H9 (cell line): ENCODE results near the gene BCAS1. TPM values are rescaled to one million over a fixed set of nuclear protein-coding genes. Genes with fewer than 3 reads are reported as not detected.

Source experiments
- DNase-seq: peaks from one replicate; pipeline ENCODE4 v3.0.0-alpha.2; 2017
- H2AFZ ChIP-seq: one replicate; pipeline ENCODE4 v1.6.1; 2013; ENCODE audit warnings: mild to moderate bottlenecking, low read length, control low read depth, moderate library complexity
- H2AK5ac ChIP-seq: 2 replicates; pipeline ENCODE4 v1.6.1; 2013; ENCODE audit warnings: low read length, control low read depth, mixed read lengths; ENCODE audit not compliant: insufficient read length
- H2BK120ac ChIP-seq: one replicate; pipeline ENCODE4 v1.6.1; 2013; ENCODE audit warnings: low read depth, mild to moderate bottlenecking, low read length, control low read depth, inconsistent platforms; ENCODE audit not compliant: poor library complexity, severe bottlenecking
- H2BK12ac ChIP-seq: 2 replicates; pipeline ENCODE4 v1.6.1; 2013; ENCODE audit warnings: low read length, control low read depth, mixed read lengths, low read depth; ENCODE audit not compliant: insufficient read length
- H2BK15ac ChIP-seq: 2 replicates; pipeline ENCODE4 v1.6.1; 2013; ENCODE audit warnings: low read depth, low read length, control low read depth
- H2BK20ac ChIP-seq: one replicate; pipeline ENCODE4 v1.6.1; 2013; ENCODE audit warnings: low read depth, mild to moderate bottlenecking, low read length, control low read depth, inconsistent platforms; ENCODE audit not compliant: poor library complexity, severe bottlenecking
- H2BK5ac ChIP-seq: 2 replicates; pipeline ENCODE4 v1.6.1; 2013; ENCODE audit warnings: low read length, control low read depth, mixed read lengths; ENCODE audit not compliant: insufficient read length
- H3K14ac ChIP-seq: 2 replicates; pipeline ENCODE4 v1.6.1; 2013; ENCODE audit warnings: low read length, control low read depth; ENCODE audit not compliant: insufficient read depth
- H3K18ac ChIP-seq: 2 replicates; pipeline ENCODE4 v1.6.1; 2013; ENCODE audit warnings: low read depth, mild to moderate bottlenecking, mixed read lengths, low read length, control low read depth; ENCODE audit not compliant: insufficient read length
- H3K23ac ChIP-seq: 2 replicates; pipeline ENCODE4 v1.6.1; 2013; ENCODE audit warnings: low read length, control low read depth, mixed read lengths, low read depth; ENCODE audit not compliant: insufficient read length
- H3K23me2 ChIP-seq: 2 replicates; pipeline ENCODE4 v1.6.1; 2013; ENCODE audit warnings: low read depth, mild to moderate bottlenecking, mixed read lengths, low read length, control low read depth; ENCODE audit not compliant: insufficient read length, poor library complexity, severe bottlenecking
- H3K27ac ChIP-seq: 2 replicates; pipeline ENCODE4 v1.5.1; 2013; ENCODE audit warnings: low read length, control low read depth, mixed read lengths, low read depth; ENCODE audit not compliant: insufficient read length
- H3K27me3 ChIP-seq: 2 replicates; pipeline ENCODE4 v1.6.1; 2013; ENCODE audit warnings: low read length, control low read depth, inconsistent platforms; ENCODE audit not compliant: insufficient read depth
- H3K4ac ChIP-seq: 2 replicates; pipeline ENCODE4 v1.6.1; 2013; ENCODE audit warnings: low read depth, mild to moderate bottlenecking, control low read depth, inconsistent platforms, low read length, moderate library complexity
- H3K4me1 ChIP-seq: 2 replicates; pipeline ENCODE4 v1.6.1; 2013; ENCODE audit warnings: low read length, control low read depth, inconsistent platforms; ENCODE audit not compliant: insufficient read depth
- H3K4me2 ChIP-seq: 2 replicates; pipeline ENCODE4 v1.6.1; 2013; ENCODE audit warnings: low read length, control low read depth, mixed read lengths; ENCODE audit not compliant: insufficient read length, insufficient read depth
- H3K56ac ChIP-seq: 2 replicates; pipeline ENCODE4 v1.6.1; 2013; ENCODE audit warnings: low read depth, mild to moderate bottlenecking, mixed read lengths, low read length, control low read depth; ENCODE audit not compliant: insufficient read length
- H3K79me1 ChIP-seq: 2 replicates; pipeline ENCODE4 v1.6.1; 2013; ENCODE audit warnings: low read depth, mild to moderate bottlenecking, moderate library complexity, low read length, control low read depth, inconsistent platforms; ENCODE audit not compliant: insufficient read depth, poor library complexity, severe bottlenecking
- H3K79me2 ChIP-seq: 2 replicates; pipeline ENCODE4 v1.6.1; 2013; ENCODE audit warnings: low read length, control low read depth, inconsistent platforms; ENCODE audit not compliant: insufficient read depth
- H3K9ac ChIP-seq: 2 replicates; pipeline ENCODE4 v1.6.1; 2013; ENCODE audit warnings: low read length, control low read depth, mixed read lengths; ENCODE audit not compliant: insufficient read length; ENCODE audit errors: extremely low read depth
- H3K9me3 ChIP-seq: one replicate; pipeline ENCODE4 v1.6.1; 2013; ENCODE audit warnings: low read depth, low read length, inconsistent platforms; ENCODE audit not compliant: control insufficient read depth
- H3T11ph ChIP-seq: one replicate; pipeline ENCODE4 v1.6.1; 2013; ENCODE audit warnings: mild to moderate bottlenecking, low read length, control low read depth, inconsistent platforms
- H4K20me1 ChIP-seq: one replicate; pipeline ENCODE4 v1.6.1; 2013; ENCODE audit not compliant: control insufficient read depth, insufficient read length, insufficient read depth
- H4K5ac ChIP-seq: 2 replicates; pipeline ENCODE4 v1.6.1; 2013; ENCODE audit warnings: low read depth, mild to moderate bottlenecking, mixed read lengths, low read length, control low read depth; ENCODE audit not compliant: insufficient read length
- H4K8ac ChIP-seq: replicated peaks from 2 replicates; pipeline ENCODE4 v1.6.1; 2013; ENCODE audit warnings: low read length, control low read depth, mixed read lengths, low read depth; ENCODE audit not compliant: insufficient read length
- H4K91ac ChIP-seq: 2 replicates; pipeline ENCODE4 v1.6.1; 2013; ENCODE audit warnings: low read depth, mild to moderate bottlenecking, moderate library complexity, mixed read lengths, low read length, control low read depth; ENCODE audit not compliant: insufficient read length
- H3K27ac Mint-ChIP-seq, 3 experiments: 2 replicates in 2 of 3; 3 replicates in 1 of 3; pipeline ENCODE4 v1.8.0; 2020 to 2021; ENCODE audit warnings: mixed read lengths in 3 of 3, mild to moderate bottlenecking in 1 of 3, moderate library complexity in 1 of 3
- H3K27me3 Mint-ChIP-seq: 2 replicates; pipeline ENCODE4 v1.8.0; 2021; ENCODE audit warnings: low read depth, mild to moderate bottlenecking, moderate library complexity, mixed read lengths
- H3K36me3 Mint-ChIP-seq, 3 experiments: 2 replicates in 2 of 3; 3 replicates in 1 of 3; pipeline ENCODE4 v1.8.0; 2020 to 2021; ENCODE audit warnings: low read depth in 3 of 3, mixed read lengths in 3 of 3; ENCODE audit not compliant: insufficient read depth in 1 of 3
- H3K4me1 Mint-ChIP-seq, 2 experiments: 2 replicates each; pipeline ENCODE4 v1.8.0; 2020; ENCODE audit warnings: mixed read lengths in 2 of 2
- H3K4me3 Mint-ChIP-seq, 2 experiments: 2 replicates in 1 of 2; 3 replicates in 1 of 2; pipeline ENCODE4 v1.8.0; 2020 to 2021; ENCODE audit warnings: mild to moderate bottlenecking in 2 of 2, mixed read lengths in 2 of 2, moderate library complexity in 1 of 2
- H3K9me3 Mint-ChIP-seq, 2 experiments: 2 replicates in 1 of 2; 3 replicates in 1 of 2; pipeline ENCODE4 v1.8.0; 2020; ENCODE audit warnings: mild to moderate bottlenecking in 2 of 2, mixed read lengths in 2 of 2, moderate library complexity in 1 of 2
- CTCF ChIP-seq: fragments of 200-600 bp; sonication (generic); conservative IDR thresholded peaks from 3 replicates; pipeline ENCODE4 v1.8.0; 2021; ENCODE audit warnings: antibody characterized with exemption, mild to moderate bottlenecking
- WGBS: extraction: QIAGEN DNeasy Blood & Tissue Kit; methylation state at CpG from one replicate; pipeline ENCODE4 v1.1.7; 2013; ENCODE audit warnings: missing lambda C conversion rate, low lambda C conversion rate, mixed read lengths; ENCODE audit not compliant: insufficient read length; ENCODE audit errors: extremely low coverage; 5-methylcytosine and 5-hydroxymethylcytosine counted together
- total RNA-seq: library from RNA; stranded (reverse); gene quantifications from 2 replicates; pipeline ENCODE4 v1.2.1, GENCODE V29; 2021

The BCAS1 gene
- total RNA-seq, 1 experiment from 2014 or later = 0.15 TPM

GRCh38 chr20:54069501-54069971 lies 858 bp downstream of the BCAS1 start:
- Histone ChIP-seq H3K23me2 (no peaks in the 10 kb centered on the region), H3K23ac (no peak overlapping the region), H4K20me1 (no peaks in the 10 kb centered on the region), H3K27me3 (no peaks in the 10 kb centered on the region), H2BK12ac (no peak overlapping the region), H2BK20ac (no peak overlapping the region), H3K4me1 (peaks cover 10% of the 10 kb centered on the region; the same call in 1 of the 2 replicates), H3K4ac (no peak overlapping the region), H3K14ac (no peak overlapping the region), H3K9me3 (no peaks in the 10 kb centered on the region), H3K27ac (no peak overlapping the region), H4K5ac (no peak overlapping the region), H2AFZ (no peak overlapping the region), H4K8ac (no peak overlapping the region), H2BK120ac (no peak overlapping the region), H3K18ac (no peak overlapping the region), H3T11ph (no peak overlapping the region), H3K4me2 (no peak overlapping the region), H2BK5ac (no peak overlapping the region), H3K56ac (no peak overlapping the region), H4K91ac (no peak overlapping the region), H2AK5ac (no peak overlapping the region), H3K79me1 (no peaks in the 10 kb centered on the region), H3K9ac (no peak overlapping the region), H2BK15ac (no peak overlapping the region), H3K79me2 (no peaks in the 10 kb centered on the region)
- H3K36me3 Mint-ChIP-seq = no peaks in the 10 kb centered on the region; a peak in 1 of 7 replicates
- peaks cover 41% of the 10 kb centered on the region in 2 experiments for H3K4me1 Mint-ChIP-seq
- H3K27ac Mint-ChIP-seq = peak overlapping the region in 1 of 3 experiments; percentile 53; a peak in 3 of 7 replicates
- WGBS = no CpG with 5 or more reads among the region's 9 CpGs
- DNase-seq = peak; percentile 38
- H3K9me3 Mint-ChIP-seq = no peaks in the 10 kb centered on the region
- no peak for TF ChIP-seq CTCF
- H3K27me3 Mint-ChIP-seq = no peaks in the 10 kb centered on the region
- H3K4me3 Mint-ChIP-seq = no peak overlapping the region
